Activated CD8-positive, alpha-beta T cell treated with anti-CD3 and anti-CD28 coated beads for 36 hours (primary cell): ENCODE results near the gene SDHAF2. TPM values are rescaled to one million over a fixed set of nuclear protein-coding genes. Genes with fewer than 3 reads are reported as not detected.

Experiments
- ATAC-seq: fragments of 200-7000 bp; cut with Tn5 transposase; one replicate; pipeline ENCODE4 v1.10.0; 2021; ENCODE audit warnings: mild to moderate bottlenecking, moderate library complexity
- CTCF ChIA-PET: fragments of 350-600 bp; sonication (Branson Sonifier 250); formaldehyde crosslinking; loops from one replicate; lab custom pipeline; 2021; ENCODE audit warnings: antibody characterized with exemption; lab: Charles Lee
- POLR2A ChIA-PET: fragments of 350-600 bp; sonication (Branson Sonifier 250); formaldehyde crosslinking; loops from one replicate; lab custom pipeline; 2021; ENCODE audit warnings: antibody characterized with exemption; lab: Charles Lee
- DNase-seq: peaks from one replicate; pipeline ENCODE4 v3.0.0-alpha.2; 2020
- H3K27ac Mint-ChIP-seq: one replicate; pipeline ENCODE4 v1.8.0; 2021; ENCODE audit warnings: mild to moderate bottlenecking, mixed read lengths
- H3K27me3 Mint-ChIP-seq: one replicate; pipeline ENCODE4 v1.8.0; 2021; ENCODE audit warnings: mixed read lengths
- H3K36me3 Mint-ChIP-seq: one replicate; pipeline ENCODE4 v1.8.0; 2021; ENCODE audit warnings: low read depth, mixed read lengths
- H3K4me1 Mint-ChIP-seq: one replicate; pipeline ENCODE4 v1.8.0; 2021; ENCODE audit warnings: low read depth, mixed read lengths
- H3K4me3 Mint-ChIP-seq: one replicate; pipeline ENCODE4 v1.8.0; 2021; ENCODE audit warnings: mild to moderate bottlenecking, moderate library complexity, mixed read lengths
- H3K9me3 Mint-ChIP-seq: one replicate; pipeline ENCODE4 v1.8.0; 2021; ENCODE audit warnings: mixed read lengths
- intact Hi-C: fragments of 100-400 bp; cut with micrococcal nuclease; formaldehyde crosslinking; loops from one replicate; pipeline ENCODE4 v1.10.0; 2022
- total RNA-seq, 2 experiments: library from RNA; stranded (reverse); gene quantifications; one replicate each; pipeline ENCODE4 v1.2.3, GENCODE V29; 2021
- TF ChIP-seq, protein P1 (sequence below): fragments of 200-600 bp; IDR thresholded peaks from one replicate; pipeline ENCODE4 v1.8.0; 2022; ENCODE audit warnings: antibody characterized with exemption, mild to moderate bottlenecking

Gene SDHAF2
- total RNA-seq, 2 experiments from 2014 or later: 33.6 to 35.3 TPM

DNA sequence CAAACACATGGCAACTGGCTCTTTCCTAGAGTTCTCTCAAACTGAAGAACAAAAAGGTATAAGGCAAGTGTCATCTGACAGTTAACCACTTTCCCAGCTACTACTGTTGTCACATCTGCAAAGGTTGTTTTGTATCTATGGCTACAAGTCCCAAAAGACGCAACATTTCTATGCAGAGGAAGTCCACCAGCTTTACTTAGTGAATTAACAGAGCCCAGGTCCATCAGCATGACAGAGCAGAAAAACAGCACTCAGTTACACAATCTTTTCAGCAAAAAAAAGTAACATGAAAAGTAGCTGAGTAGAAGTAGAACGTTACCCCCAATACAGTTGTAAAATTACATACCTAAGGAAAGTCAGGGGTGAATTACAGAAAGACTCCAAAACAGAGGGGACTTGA is 12.3 kb upstream of the SDHAF2 start:
- intact Hi-C loops: no loop called here
- TF ChIP-seq, protein P1, sequence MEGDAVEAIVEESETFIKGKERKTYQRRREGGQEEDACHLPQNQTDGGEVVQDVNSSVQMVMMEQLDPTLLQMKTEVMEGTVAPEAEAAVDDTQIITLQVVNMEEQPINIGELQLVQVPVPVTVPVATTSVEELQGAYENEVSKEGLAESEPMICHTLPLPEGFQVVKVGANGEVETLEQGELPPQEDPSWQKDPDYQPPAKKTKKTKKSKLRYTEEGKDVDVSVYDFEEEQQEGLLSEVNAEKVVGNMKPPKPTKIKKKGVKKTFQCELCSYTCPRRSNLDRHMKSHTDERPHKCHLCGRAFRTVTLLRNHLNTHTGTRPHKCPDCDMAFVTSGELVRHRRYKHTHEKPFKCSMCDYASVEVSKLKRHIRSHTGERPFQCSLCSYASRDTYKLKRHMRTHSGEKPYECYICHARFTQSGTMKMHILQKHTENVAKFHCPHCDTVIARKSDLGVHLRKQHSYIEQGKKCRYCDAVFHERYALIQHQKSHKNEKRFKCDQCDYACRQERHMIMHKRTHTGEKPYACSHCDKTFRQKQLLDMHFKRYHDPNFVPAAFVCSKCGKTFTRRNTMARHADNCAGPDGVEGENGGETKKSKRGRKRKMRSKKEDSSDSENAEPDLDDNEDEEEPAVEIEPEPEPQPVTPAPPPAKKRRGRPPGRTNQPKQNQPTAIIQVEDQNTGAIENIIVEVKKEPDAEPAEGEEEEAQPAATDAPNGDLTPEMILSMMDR: no peak
- POLR2A ChIA-PET: interaction anchor here (1.2 to 2.7 kb wide), 4 partner anchors 11 to 91 kb away, joined by 4 to 12 read pairs (median 8); partner anchors contain the start of genes CPSF7, CYB561A3, SDHAF2 and TMEM138
- peak overlapping the region; percentile 74 for H3K27ac Mint-ChIP-seq
- no peaks in the 10 kb centered on the region for H3K9me3 Mint-ChIP-seq
- peaks cover 79% of the 10 kb centered on the region for H3K36me3 Mint-ChIP-seq
- H3K27me3 Mint-ChIP-seq: no peaks in the 10 kb centered on the region
- DNase-seq (no peak), ATAC-seq (no peak)
- no peak overlapping the region for H3K4me3 Mint-ChIP-seq
- peaks cover 49% of the 10 kb centered on the region for H3K4me1 Mint-ChIP-seq
- CTCF ChIA-PET: interaction anchor here (1.2 to 3.3 kb wide), 5 partner anchors 11 to 82 kb away, joined by 3 to 14 read pairs (median 4); no protein-coding TSS in a partner anchor

DNA sequence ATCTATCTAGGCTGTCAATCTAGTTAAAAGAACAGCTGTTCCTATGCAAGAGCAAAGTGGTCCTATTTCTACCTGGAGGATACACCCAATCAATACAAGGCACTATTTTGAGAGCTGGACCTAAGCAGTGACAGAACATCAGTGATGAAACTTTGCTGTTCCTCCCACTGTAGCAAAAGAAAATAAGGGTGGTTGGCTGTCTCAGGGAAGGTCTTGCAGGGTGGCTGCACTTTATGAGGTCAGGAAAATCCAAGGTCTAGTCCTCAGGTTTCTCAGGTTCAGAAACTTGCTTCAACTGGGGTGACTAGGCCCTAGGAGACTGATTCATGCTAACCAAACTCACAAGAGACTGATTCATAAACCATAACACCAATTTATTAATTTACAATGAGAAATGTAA is 11.8 kb upstream of the SDHAF2 start:
- H3K4me1 Mint-ChIP-seq: peaks cover 50% of the 10 kb centered on the region
- DNase-seq: no peak
- no peaks in the 10 kb centered on the region for H3K27me3 Mint-ChIP-seq
- H3K4me3 Mint-ChIP-seq: no peak overlapping the region
- peak overlapping the region; percentile 74 for H3K27ac Mint-ChIP-seq
- H3K9me3 Mint-ChIP-seq: no peaks in the 10 kb centered on the region
- no peak for ATAC-seq
- H3K36me3 Mint-ChIP-seq: peaks cover 80% of the 10 kb centered on the region
- POLR2A ChIA-PET: interaction anchor here (1.2 to 2.7 kb wide), 4 partner anchors 10 to 92 kb away, joined by 4 to 12 read pairs (median 8); partner anchors contain the start of genes CPSF7, CYB561A3, SDHAF2 and TMEM138
- intact Hi-C loops: no loop called here
- TF ChIP-seq, protein P1: no peak
- CTCF ChIA-PET: interaction anchor here (1.4 to 3.3 kb wide), 3 partner anchors 16 to 82 kb away, joined by 3 to 14 read pairs (median 5); no protein-coding TSS in a partner anchor

DNA sequence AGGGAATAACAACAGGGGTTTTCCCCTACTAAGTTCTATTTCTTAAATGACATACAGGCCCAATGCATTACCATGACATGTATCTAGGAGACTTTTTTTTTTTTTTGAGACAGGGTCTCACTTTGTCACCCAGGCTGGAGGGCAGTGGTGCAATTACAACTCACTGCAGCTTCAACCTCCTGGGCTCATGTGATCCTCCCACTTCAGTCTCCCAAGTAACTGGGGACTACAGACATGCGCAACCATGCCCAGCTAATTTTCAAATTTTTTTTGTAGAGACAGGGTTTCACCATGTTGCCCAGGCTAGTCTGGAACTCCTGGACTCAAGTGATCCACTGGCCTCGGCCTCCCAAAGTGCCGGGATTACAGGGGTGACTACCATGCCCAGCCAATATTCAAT is 7.7 kb upstream of the SDHAF2 start:
- intact Hi-C loops: no loop called here
- no peak overlapping the region for H3K4me3 Mint-ChIP-seq
- peaks cover 82% of the 10 kb centered on the region for H3K36me3 Mint-ChIP-seq
- H3K27me3 Mint-ChIP-seq: no peaks in the 10 kb centered on the region
- H3K4me1 Mint-ChIP-seq: peaks cover 64% of the 10 kb centered on the region
- DNase-seq (no peak), ATAC-seq (no peak)
- TF ChIP-seq, protein P1: no peak
- POLR2A ChIA-PET: interaction anchor here (0.6 kb wide), 1 partner anchor 8 kb away, joined by 3 read pairs; the partner anchor contains the start of gene SDHAF2
- CTCF ChIA-PET: interaction anchor here (1.0 to 3.0 kb wide), 4 partner anchors 13 to 86 kb away, joined by 3 to 11 read pairs (median 4); no protein-coding TSS in a partner anchor
- no peaks in the 10 kb centered on the region for H3K9me3 Mint-ChIP-seq
- peak overlapping the region; percentile 38 for H3K27ac Mint-ChIP-seq

DNA sequence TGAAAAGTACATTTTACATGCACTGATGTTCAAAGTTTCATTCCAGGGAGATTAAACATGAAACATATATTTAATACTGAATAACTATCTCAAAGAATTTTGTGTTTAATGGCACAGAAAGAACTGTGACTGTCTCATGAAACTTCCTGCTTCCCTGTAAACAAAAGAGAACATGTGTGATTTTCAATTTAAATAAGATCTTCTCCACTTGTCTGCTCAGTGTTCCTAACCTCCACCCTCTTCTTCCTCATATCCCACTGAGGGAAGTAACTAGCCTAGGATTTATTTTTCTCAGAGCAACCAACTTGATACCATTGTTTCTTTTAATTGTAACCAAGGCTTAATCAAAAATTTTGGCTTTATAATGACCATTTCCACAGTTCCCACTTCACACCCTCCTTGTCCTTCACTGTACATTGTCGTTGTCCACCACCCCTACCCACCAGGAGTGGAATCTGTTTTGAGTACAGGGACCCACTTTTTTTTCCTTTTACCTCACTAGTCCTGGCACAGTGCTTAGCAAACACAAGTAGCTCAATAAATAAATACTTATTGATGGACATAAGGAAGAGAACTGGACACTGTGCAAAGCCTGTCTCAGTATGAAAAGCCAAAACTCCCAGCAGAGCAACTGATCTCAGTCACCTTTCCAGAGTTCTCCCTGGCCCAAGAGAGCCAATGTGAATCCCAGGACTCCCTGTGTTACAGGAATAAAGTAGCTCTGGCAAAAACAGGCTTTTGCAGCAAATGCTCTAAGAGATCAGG is 4.4 kb upstream of the SDHAF2 start:
- ATAC-seq (no peak), DNase-seq (no peak)
- Mint-ChIP-seq H3K4me3 (no peak overlapping the region), H3K36me3 (peaks cover 78% of the 10 kb centered on the region), H3K27me3 (no peaks in the 10 kb centered on the region), H3K4me1 (peaks cover 57% of the 10 kb centered on the region), H3K27ac (peak overlapping the region; percentile 17), H3K9me3 (no peaks in the 10 kb centered on the region)
- intact Hi-C loops: no loop called here
- ChIA-PET POLR2A (interaction anchor here (0.7 to 1.4 kb wide), 5 partner anchors 11 to 32 kb away, joined by 3 to 4 read pairs (median 3); no protein-coding TSS in a partner anchor), CTCF (interaction anchor here (1.1 to 3.1 kb wide), 5 partner anchors 10 to 92 kb away, joined by 3 to 15 read pairs (median 10); no protein-coding TSS in a partner anchor)
- TF ChIP-seq, protein P1: no peak
